KMS-11 (cell line): ENCODE data around the gene GDF10.

Experiments
- H2AFZ ChIP-seq: fragments of 200-600 bp; sonication (generic); 2 replicates; pipeline ENCODE4 v1.6.1; 2016; ENCODE audit warnings: antibody characterized with exemption, mixed run types, low read depth
- H3K27ac ChIP-seq: fragments of 200-600 bp; sonication (generic); 2 replicates; pipeline ENCODE4 v1.6.1; 2016; ENCODE audit warnings: mild to moderate bottlenecking, mixed run types
- H3K27me3 ChIP-seq: fragments of 200-600 bp; sonication (generic); 2 replicates; pipeline ENCODE4 v1.6.1; 2017; ENCODE audit warnings: mild to moderate bottlenecking, low read depth, mixed run types, moderate library complexity; ENCODE audit not compliant: insufficient read depth
- H3K36me3 ChIP-seq: fragments of 200-600 bp; sonication (generic); 2 replicates; pipeline ENCODE4 v1.6.1; 2017; ENCODE audit warnings: mild to moderate bottlenecking, mixed run types; ENCODE audit not compliant: insufficient read depth
- H3K4me1 ChIP-seq: fragments of 200-600 bp; sonication (generic); 2 replicates; pipeline ENCODE4 v1.6.1; 2016; ENCODE audit warnings: mild to moderate bottlenecking, low read depth, mixed run types; ENCODE audit not compliant: poor library complexity, severe bottlenecking
- H3K4me2 ChIP-seq: fragments of 200-600 bp; sonication (generic); 2 replicates; pipeline ENCODE4 v1.7.0; 2016; ENCODE audit warnings: mild to moderate bottlenecking, mixed run types
- H3K4me3 ChIP-seq: fragments of 200-600 bp; sonication (generic); IDR thresholded peaks from 2 replicates; pipeline ENCODE4 v1.6.1; 2017; ENCODE audit warnings: low read depth, low read length, mixed read lengths; ENCODE audit not compliant: insufficient read depth
- H3K79me2 ChIP-seq: fragments of 200-600 bp; sonication (generic); 2 replicates; pipeline ENCODE4 v1.6.1; 2016; ENCODE audit warnings: low read depth, mixed run types; ENCODE audit not compliant: insufficient read depth
- H3K9ac ChIP-seq: fragments of 200-600 bp; sonication (generic); 2 replicates; pipeline ENCODE4 v1.6.1; 2016; ENCODE audit warnings: mild to moderate bottlenecking, mixed run types
- H4K20me1 ChIP-seq: fragments of 200-600 bp; sonication (generic); 2 replicates; pipeline ENCODE4 v1.6.1; 2016; ENCODE audit warnings: mild to moderate bottlenecking, mixed run types; ENCODE audit not compliant: insufficient read depth
- CTCF ChIP-seq: fragments of 200-600 bp; sonication (generic); conservative IDR thresholded peaks from 2 replicates; pipeline ENCODE4 v1.6.1; 2017; ENCODE audit warnings: low read depth, mild to moderate bottlenecking, antibody characterized with exemption, low read length, moderate library complexity, mixed read lengths

GDF10 gene

GRCh38 chr10:47354900-47355299 lies 54.9 kb downstream of the GDF10 start:
- no peak overlapping the region for H2AFZ ChIP-seq
- no peak overlapping the region for H3K4me2 ChIP-seq
- H3K27me3 ChIP-seq: no peaks in the 10 kb centered on the region
- H3K4me3 ChIP-seq: no peak overlapping the region
- H3K36me3 ChIP-seq: no peaks in the 10 kb centered on the region
- no peaks in the 10 kb centered on the region for H4K20me1 ChIP-seq
- H3K4me1 ChIP-seq: no peaks in the 10 kb centered on the region
- TF ChIP-seq CTCF: no peak
- no peak overlapping the region for H3K9ac ChIP-seq
- H3K27ac ChIP-seq: no peak overlapping the region
- H3K79me2 ChIP-seq: no peaks in the 10 kb centered on the region

GRCh38 chr10:47356708-47357107 lies 56.7 kb downstream of the GDF10 start:
- Histone ChIP-seq H3K9ac (no peak overlapping the region), H3K36me3 (no peaks in the 10 kb centered on the region), H3K4me1 (no peaks in the 10 kb centered on the region), H3K4me3 (no peak overlapping the region), H3K79me2 (no peaks in the 10 kb centered on the region), H3K27ac (no peak overlapping the region), H4K20me1 (no peaks in the 10 kb centered on the region), H3K4me2 (no peak overlapping the region), H2AFZ (no peak overlapping the region), H3K27me3 (no peaks in the 10 kb centered on the region)
- TF ChIP-seq CTCF: no peak

- Histone ChIP-seq H4K20me1 (no peaks in the 10 kb centered on the region), H3K4me3 (no peak overlapping the region), H2AFZ (no peak overlapping the region), H3K9ac (no peak overlapping the region), H3K36me3 (no peaks in the 10 kb centered on the region), H3K27me3 (no peaks in the 10 kb centered on the region), H3K4me1 (no peaks in the 10 kb centered on the region), H3K79me2 (no peaks in the 10 kb centered on the region), H3K27ac (no peak overlapping the region), H3K4me2 (no peak overlapping the region)
- no peak for TF ChIP-seq CTCF
Measured at GRCh38 chr10:47357131-47357582, 57.2 kb downstream of the GDF10 start.

GRCh38 chr10:47357911-47358310 lies 57.9 kb downstream of the GDF10 start:
- no peak overlapping the region for H3K4me2 ChIP-seq
- no peak overlapping the region for H3K4me3 ChIP-seq
- H3K36me3 ChIP-seq: no peaks in the 10 kb centered on the region
- H3K9ac ChIP-seq: no peak overlapping the region
- H3K27me3 ChIP-seq: no peaks in the 10 kb centered on the region
- H3K27ac ChIP-seq: no peak overlapping the region
- no peaks in the 10 kb centered on the region for H4K20me1 ChIP-seq
- H2AFZ ChIP-seq: no peak overlapping the region
- no peaks in the 10 kb centered on the region for H3K4me1 ChIP-seq
- H3K79me2 ChIP-seq: no peaks in the 10 kb centered on the region
- TF ChIP-seq CTCF: no peak
